WTC11 (cell line): Measurements from ENCODE around the gene TEKT3.

Experiments used
- CBFB ChIP-seq: sonication (generic); formaldehyde crosslinking; IDR thresholded peaks from 2 replicates; pipeline ENCODE4 v1.8.1; 2022; ENCODE audit warnings: mild to moderate bottlenecking, low read depth, missing genetic modification reagents
- USF1 ChIP-seq: sonication (generic); formaldehyde crosslinking; IDR thresholded peaks from 2 replicates; pipeline ENCODE4 v1.8.0; 2022; ENCODE audit warnings: mild to moderate bottlenecking, missing genetic modification reagents
- TF ChIP-seq, protein P1 (sequence below): fragments of 200-600 bp; IDR thresholded peaks from 2 replicates; pipeline ENCODE4 v1.8.0; 2022; ENCODE audit warnings: antibody characterized with exemption

- TF ChIP-seq CBFB = peak; percentile 74; the same call in 1 of the 2 replicates
- TF ChIP-seq, protein P1, sequence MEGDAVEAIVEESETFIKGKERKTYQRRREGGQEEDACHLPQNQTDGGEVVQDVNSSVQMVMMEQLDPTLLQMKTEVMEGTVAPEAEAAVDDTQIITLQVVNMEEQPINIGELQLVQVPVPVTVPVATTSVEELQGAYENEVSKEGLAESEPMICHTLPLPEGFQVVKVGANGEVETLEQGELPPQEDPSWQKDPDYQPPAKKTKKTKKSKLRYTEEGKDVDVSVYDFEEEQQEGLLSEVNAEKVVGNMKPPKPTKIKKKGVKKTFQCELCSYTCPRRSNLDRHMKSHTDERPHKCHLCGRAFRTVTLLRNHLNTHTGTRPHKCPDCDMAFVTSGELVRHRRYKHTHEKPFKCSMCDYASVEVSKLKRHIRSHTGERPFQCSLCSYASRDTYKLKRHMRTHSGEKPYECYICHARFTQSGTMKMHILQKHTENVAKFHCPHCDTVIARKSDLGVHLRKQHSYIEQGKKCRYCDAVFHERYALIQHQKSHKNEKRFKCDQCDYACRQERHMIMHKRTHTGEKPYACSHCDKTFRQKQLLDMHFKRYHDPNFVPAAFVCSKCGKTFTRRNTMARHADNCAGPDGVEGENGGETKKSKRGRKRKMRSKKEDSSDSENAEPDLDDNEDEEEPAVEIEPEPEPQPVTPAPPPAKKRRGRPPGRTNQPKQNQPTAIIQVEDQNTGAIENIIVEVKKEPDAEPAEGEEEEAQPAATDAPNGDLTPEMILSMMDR = no peak
- no peak for TF ChIP-seq USF1
Observed at GRCh38 chr17:15332338-15332737, 9.1 kb downstream of the TEKT3 start.
